AG10803 (cell line): ENCODE measurements around the gene SUFU.

Experiments
- DNase-seq: peaks from one replicate; pipeline ENCODE4 v3.0.0; 2010; ENCODE audit warnings: low read depth
- H3K4me3 ChIP-seq: 2 replicates; pipeline ENCODE4 v1.5.1; 2011; ENCODE audit warnings: mild to moderate bottlenecking, low read length, control low read depth
- CTCF ChIP-seq: conservative IDR thresholded peaks from 2 replicates; pipeline ENCODE4 v1.5.1; 2011; ENCODE audit warnings: mild to moderate bottlenecking, low read length, control low read depth, inconsistent platforms

Gene SUFU

GRCh38 chr10:102647443-102648268, 143.9 kb downstream of the SUFU start:
- peak overlapping the region; percentile 97 for H3K4me3 ChIP-seq
- DNase-seq: no peak

GRCh38 chr10:102648269-102648888, 144.6 kb downstream of the SUFU start:
- no peak for TF ChIP-seq CTCF
- DNase-seq: no peak
- H3K4me3 ChIP-seq: peak overlapping the region; percentile 97

More at GRCh38 chr10:102647443-102648268, 143.9 kb downstream of the SUFU start:
- TF ChIP-seq CTCF: no peak

GRCh38 chr10:102648889-102649796, 145.4 kb downstream of the SUFU start:
- peak overlapping the region; percentile 97 for H3K4me3 ChIP-seq
- no peak for TF ChIP-seq CTCF
- DNase-seq: no peak

- no peak for TF ChIP-seq CTCF
- peak overlapping the region; percentile 97 for H3K4me3 ChIP-seq
- no peak for DNase-seq
Measured at GRCh38 chr10:102649797-102650654, 146.3 kb downstream of the SUFU start.

GRCh38 chr10:102650655-102651454, 147.1 kb downstream of the SUFU start:
- no peak overlapping the region for H3K4me3 ChIP-seq
- no peak for TF ChIP-seq CTCF
- no peak for DNase-seq
